ENCODE measurements around the gene RHBDL2.
"Not testable (repeated sequence)": the region's sequence is repeated elsewhere in the genome, so short reads cannot be mapped to it uniquely, and the experiment has no call there.

The RHBDL2 gene, protein sequence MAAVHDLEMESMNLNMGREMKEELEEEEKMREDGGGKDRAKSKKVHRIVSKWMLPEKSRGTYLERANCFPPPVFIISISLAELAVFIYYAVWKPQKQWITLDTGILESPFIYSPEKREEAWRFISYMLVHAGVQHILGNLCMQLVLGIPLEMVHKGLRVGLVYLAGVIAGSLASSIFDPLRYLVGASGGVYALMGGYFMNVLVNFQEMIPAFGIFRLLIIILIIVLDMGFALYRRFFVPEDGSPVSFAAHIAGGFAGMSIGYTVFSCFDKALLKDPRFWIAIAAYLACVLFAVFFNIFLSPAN

DNA sequence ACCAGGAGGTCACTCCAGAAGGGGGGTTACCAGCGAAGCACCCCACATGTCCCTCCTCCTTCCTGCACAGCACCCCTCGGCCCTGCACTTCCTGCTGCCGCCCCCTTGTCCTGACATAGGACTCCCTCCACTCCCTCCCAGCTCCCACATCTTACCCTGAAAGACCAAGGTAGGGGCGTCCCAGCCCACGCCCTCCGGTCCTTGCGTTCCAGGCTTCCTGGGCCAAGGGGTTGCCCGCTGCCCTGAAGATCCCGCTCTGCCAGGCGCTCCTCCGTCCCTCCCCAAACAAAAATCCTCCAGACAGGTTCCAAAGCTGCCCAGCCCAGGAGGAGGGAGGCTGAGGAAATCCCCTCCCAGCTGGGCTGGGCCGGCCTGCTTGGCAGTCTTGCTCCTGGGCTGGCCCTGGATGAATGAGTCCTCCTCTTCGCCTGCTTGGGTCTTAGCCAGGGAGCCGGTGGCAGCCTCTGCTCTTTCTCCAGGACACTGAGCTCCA is at the start of gene RHBDL2:
TSS of gene RHBDL2 (minus strand) at position 304 of the 493 bp plus-strand sequence. CDS start 22,618 bp downstream, outside the sequence.
- no peak for DNase-seq (ENCODE audit: low read depth)
- H3K4me3 ChIP-seq (ENCODE audit: low read depth, low read length): peak within 1 kb of the TSS; percentile 10

GRCh38 chr1:38990738-38991637 is 49.4 kb upstream of the RHBDL2 start, which contains the start of gene AKIRIN1:
AKIRIN1 (plus strand) TSS chr1:38991276; CDS start chr1:38991381, 105 bp downstream.
- peak; percentile 91 for DNase-seq (ENCODE audit: low read depth)
- H3K4me3 ChIP-seq (ENCODE audit: low read depth, low read length): peak within 1 kb of the TSS; percentile 89

GRCh38 chr1:38990386-38990737 is 48.7 kb upstream of the RHBDL2 start:
- peak overlapping the region; percentile 89 for H3K4me3 ChIP-seq (ENCODE audit: low read depth, low read length)
- DNase-seq (ENCODE audit: low read depth): no peak

- DNase-seq (ENCODE audit: low read depth): no peak
- H3K4me3 ChIP-seq (ENCODE audit: low read depth, low read length): no peak overlapping the region
Measured at GRCh38 chr1:38989979-38990378, 48.3 kb upstream of the RHBDL2 start.

DNA sequence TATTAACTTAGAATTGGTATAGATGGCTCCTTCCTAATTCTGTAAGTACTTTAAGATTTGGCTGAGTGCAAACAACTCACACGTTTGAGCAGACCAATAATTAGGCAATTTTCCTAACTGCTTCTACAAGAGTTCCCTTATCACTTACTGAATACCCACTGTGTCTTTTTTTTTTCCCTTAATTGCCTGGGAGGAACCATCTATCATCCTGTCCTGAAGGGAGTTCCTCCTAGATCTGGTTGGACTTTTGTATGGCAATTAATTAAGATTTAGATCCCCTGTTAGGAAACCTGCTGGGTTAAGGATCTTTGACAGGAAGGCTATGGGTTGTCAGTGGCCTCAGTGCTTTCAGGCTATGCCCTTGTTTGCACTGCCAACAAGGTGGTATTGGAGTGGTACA is 37.8 kb upstream of the RHBDL2 start:
- not testable (repeated sequence) for DNase-seq (ENCODE audit: low read depth); H3K4me3 ChIP-seq (ENCODE audit: low read depth, low read length)

DNA sequence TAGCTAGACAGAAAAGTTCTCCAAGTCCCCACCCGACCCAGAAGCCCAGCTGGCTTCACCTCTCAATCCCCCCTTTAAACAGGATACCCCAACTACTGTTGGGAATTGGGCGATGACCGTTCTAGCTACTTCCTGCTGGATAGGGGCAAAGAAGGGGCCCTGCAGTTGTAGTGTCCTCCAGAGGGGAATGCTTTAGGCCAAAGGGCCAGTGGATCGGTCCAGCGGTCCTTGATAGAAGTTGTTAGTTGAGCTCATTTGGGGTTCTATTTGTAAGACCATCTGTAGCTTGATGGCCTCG is 36.6 kb upstream of the RHBDL2 start:
- not testable (repeated sequence) for H3K4me3 ChIP-seq (ENCODE audit: low read depth, low read length); DNase-seq (ENCODE audit: low read depth)

DNA sequence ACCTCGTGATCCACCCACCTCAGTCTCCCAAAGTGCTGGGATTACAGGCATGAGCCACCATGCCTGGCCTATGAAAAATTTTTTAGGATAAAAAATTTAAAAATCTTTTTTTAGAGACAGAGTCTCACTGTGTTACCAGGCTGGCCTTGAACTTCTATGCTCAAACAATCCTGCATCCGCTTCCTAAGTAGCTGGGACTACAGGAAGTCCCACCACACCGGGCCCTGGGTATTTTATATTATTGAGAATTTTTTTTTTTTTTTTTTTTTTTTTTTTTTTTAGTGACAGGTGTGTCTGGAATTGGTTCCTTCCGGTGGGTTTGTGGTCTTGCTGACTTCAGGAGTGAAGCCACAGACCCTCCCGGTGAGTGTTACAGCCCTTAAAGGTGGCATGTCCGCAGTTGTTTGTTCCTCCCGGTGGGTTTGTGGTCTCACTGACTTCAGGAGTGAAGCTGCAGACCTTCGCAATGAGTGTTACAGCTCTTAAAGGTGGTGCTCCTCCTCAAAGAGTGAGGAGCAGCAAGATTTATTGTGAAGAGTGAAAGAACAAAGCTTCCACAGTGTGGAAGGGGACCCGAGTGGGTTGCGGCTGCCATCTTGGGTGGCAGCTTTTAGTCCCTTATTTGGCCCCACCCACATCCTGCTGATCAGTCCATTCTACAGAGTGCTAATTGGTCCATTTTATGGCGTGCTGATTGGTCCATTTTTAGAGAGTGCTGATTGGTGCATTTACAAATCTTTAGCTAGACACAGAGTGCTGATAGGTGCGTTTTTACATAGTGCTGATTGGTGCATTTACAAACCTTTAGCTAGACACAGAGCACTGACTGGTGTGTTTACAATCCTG is 36.0 kb upstream of the RHBDL2 start:
- not testable (repeated sequence) for DNase-seq (ENCODE audit: low read depth); H3K4me3 ChIP-seq (ENCODE audit: low read depth, low read length)

DNA sequence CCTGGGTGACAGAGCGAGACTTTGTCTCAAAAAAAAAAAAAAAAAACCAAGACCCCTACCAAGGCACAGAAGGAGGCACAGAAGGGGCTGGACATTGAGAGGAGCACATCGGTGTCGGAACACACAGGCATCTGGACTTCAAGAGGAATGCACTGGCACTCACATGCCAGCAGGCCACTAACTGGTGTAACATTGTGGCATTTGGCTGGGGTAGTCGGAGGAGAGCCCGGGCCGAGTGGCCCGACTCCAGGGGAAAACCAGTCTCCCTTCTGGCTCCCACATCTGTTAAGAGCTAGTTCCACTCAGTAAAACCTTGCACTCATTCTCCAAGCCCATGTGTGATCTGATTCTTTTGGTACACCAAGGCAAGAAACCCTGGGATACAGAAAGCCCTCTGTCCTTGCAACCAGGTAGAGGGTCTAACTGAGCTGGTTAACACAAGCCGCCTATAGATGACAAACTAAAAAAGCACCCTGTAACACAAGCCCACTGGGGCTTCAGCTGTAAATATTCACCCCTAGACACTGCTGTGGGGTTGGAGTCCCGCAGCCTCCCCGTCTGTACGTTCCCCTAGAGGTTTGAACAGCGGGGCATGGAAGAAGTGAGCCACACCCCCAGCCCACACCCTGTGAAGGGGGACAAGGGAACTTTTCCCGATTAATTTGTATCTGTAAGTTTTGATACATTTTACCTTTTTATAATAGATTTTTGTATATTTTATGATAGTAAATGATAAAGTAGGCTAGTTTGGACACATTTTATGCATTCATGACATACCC is 32.2 kb upstream of the RHBDL2 start:
- H3K4me3 ChIP-seq (ENCODE audit: low read depth, low read length): no peak overlapping the region
- DNase-seq (ENCODE audit: low read depth): no peak

DNA sequence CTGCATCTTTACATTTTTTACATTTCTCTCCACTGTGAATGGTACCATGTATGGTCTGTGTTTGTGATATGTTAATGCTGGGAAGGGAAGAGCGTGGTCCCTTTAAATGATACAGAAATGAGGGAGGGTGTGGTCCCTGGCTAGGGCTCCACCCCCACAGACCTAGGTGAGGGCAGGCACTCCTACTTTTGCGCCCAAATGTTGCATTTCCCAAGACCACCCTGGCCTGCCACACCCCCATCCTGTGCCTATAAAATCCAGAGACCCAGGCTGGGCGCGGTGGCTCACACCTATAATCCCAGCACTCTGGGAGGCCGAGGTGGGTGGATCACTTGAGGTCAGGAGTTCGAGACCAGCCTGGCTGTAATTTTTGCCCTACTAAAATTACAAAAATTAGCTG is 31.5 kb upstream of the RHBDL2 start:
- not testable (repeated sequence) for H3K4me3 ChIP-seq (ENCODE audit: low read depth, low read length); DNase-seq (ENCODE audit: low read depth)

DNA sequence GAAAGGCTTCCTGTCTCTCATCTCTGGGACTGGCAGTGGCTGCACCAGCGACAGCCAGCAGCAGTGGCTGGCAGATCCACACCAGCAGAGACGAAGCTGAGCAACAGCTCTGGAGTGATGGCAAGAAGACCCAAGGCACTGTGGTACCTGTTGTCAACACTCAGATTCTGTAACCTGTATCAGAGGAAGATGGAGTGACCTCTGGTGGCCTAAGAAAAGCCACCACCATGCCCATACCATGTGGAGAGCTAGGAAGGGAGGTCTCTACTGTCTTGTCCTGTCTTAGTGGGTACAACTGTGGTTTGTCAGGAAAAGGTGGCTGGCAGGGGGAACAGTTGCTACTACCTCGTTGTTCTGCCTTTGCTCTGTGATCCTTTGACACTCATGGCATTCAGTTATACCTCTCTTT is 22.5 kb upstream of the RHBDL2 start:
- no peak for DNase-seq (ENCODE audit: low read depth)
- H3K4me3 ChIP-seq (ENCODE audit: low read depth, low read length): no peak overlapping the region

DNA sequence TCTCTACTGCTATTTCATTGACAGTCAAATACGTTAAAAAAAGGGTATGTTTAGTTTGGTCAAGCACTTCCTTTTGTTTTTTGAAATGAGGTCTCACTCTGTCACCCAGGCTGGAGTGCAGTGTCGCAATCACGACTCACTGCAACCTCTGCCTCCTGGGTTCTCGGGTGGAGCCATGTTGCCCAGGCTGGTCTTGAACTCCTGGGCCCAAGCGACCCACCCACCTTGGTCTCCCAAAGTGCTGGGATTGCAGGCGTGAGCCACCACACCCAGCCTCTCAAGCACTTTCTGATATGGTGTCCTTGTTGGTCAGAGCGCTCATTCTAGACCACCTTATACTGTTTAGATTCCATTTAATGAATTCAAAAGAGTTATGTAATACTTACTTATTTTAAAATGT is 20.9 kb upstream of the RHBDL2 start:
- no peak for DNase-seq (ENCODE audit: low read depth)
- H3K4me3 ChIP-seq (ENCODE audit: low read depth, low read length): no peak overlapping the region

- DNase-seq (ENCODE audit: low read depth): peak; percentile 62
- no peak overlapping the region for H3K4me3 ChIP-seq (ENCODE audit: low read depth, low read length)
Measured at GRCh38 chr1:38962113-38962512, 20.5 kb upstream of the RHBDL2 start.

- H3K4me3 ChIP-seq (ENCODE audit: low read depth, low read length): no peak overlapping the region
- no peak for DNase-seq (ENCODE audit: low read depth)
Measured at GRCh38 chr1:38958967-38959366, 17.3 kb upstream of the RHBDL2 start.

DNA sequence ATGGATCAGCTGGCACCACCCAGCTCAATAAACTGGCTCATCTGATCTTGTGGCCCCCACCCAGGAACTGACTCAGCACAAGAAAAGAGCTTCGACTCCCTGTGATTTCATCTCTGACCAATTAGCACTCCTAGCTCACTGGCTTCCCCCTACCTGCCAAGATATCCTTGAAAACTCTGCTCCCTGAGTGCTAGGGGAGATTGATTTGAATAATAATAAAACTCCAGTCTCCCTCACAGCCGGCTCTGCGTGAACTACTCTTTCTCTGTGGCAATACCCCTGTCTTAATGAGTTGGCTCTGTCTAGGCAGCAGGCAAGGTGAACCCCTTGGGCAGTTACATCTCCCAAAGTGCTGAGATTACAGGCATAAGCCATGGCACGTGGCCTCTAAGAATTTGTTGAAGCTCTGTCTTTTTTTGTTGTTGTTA is 11.8 kb upstream of the RHBDL2 start:
- no peak for DNase-seq (ENCODE audit: low read depth)
- no peak overlapping the region for H3K4me3 ChIP-seq (ENCODE audit: low read depth, low read length)

DNA sequence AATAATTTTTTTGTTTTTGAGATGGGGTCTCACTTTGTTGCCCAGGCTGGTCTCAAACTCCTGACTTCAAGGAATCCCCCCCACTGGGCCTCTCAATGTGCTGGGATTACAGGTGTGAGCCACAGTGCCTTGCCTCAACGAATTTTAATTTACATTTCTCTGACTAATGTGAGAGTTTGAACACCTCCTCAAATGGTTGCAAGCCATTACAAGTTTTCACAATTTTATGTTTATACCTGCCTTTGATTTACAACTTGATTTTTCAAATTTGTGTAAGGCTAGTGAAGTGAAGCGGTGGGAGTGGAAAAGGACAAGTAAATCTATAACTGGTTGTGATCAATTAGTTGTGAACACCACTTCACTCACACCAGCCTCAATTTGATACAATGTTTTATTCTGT is 8.9 kb upstream of the RHBDL2 start:
- H3K4me3 ChIP-seq (ENCODE audit: low read depth, low read length): no peak overlapping the region

DNA sequence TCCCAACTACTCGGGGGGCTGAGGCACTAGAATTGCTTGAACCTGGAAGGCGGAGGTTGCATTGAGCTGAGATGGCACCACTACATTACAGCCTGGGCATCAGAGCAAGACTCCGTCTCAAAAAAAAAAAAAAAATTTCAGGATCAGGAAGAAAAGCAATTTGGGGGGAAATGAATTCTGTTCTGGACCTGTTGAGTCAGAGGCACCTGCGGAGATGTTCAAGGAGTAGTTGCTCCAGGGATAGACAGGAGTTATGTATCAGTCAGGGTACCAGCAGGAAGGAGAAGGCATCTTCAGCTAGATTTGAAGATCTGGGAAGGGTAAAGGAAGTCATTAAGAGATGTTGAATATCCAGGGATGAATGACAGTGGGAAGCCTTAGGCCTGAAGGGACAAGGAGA is 2.9 kb upstream of the RHBDL2 start:
- no peak overlapping the region for H3K4me3 ChIP-seq (ENCODE audit: low read depth, low read length)
- DNase-seq (ENCODE audit: low read depth): no peak

More for the DNA sequence above, 8.9 kb upstream of the RHBDL2 start:
- no peak for DNase-seq (ENCODE audit: low read depth)

GRCh38 chr1:38942664-38943428 is 1.2 kb upstream of the RHBDL2 start:
- H3K4me3 ChIP-seq (ENCODE audit: low read depth, low read length): no peak overlapping the region
- DNase-seq (ENCODE audit: low read depth): no peak

DNA sequence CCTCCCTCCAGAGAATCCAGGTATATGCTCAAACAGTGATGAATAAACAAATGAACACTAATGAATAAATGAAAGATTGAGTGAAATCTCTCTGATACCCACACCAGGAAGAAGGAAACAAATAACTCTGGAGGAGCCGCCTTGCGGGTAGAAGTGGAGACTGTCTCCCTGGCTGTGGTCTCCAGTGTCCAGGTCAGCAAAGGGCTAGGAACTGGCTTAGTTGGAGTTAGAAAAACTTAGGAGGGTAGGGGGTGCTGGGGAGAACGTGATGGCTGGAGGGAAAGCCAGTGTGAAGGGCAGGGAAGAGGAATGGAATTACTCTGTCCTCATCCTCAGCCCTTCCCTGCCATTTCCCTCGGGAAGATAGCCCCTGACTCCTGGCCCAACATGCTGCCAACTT is 537 bp downstream of the RHBDL2 start:
- no peak for DNase-seq (ENCODE audit: low read depth)
- H3K4me3 ChIP-seq (ENCODE audit: low read depth, low read length): no peak overlapping the region

Measured in skeletal muscle cell (primary cell).